ENCODE measurements around the gene NCCRP1. TPM values are rescaled to one million over a fixed set of nuclear protein-coding genes. Genes with fewer than 3 reads are reported as not detected.

The NCCRP1 gene
- polyA plus RNA-seq, 1 of the 3 experiments (the other 2 are of a cell fraction), result not detected

DNA sequence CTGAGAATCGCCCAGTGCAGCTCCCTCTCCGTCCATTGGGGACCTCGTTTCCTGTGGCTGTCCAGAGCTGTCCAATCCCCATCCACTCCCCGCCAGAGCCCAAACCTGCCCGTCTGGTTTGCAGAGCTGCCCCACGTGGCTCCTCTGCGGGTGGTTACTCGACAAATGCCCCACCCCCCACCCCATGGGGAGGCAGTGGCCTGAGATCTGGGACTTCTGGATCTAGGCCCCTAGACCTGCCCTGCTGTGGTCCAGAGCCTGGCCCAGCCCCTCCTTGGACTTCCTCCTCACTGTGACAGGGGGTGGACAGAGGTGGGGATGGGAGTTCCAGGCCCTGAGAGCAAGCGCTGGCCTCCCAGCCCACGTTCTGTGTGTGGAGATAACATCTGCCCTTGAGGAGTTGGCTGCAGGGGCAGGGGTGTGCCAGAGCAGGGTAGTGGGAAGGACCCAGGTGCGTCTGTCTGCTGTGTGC lies 42.1 kb upstream of the NCCRP1 start:
- Histone ChIP-seq H3K27me3 (ENCODE audit: insufficient read depth) (no peaks in the 10 kb centered on the region), H2AFZ (ENCODE audit: low read depth) (no peak overlapping the region), H3K9me2 (no peaks in the 10 kb centered on the region), H3K4me1 (ENCODE audit: control insufficient read depth in 1 of 2, insufficient read depth in 2 of 2, low read depth in 1 of 2, low read length in 1 of 2) (peaks cover 0 to 46% of the 10 kb centered on the region in 2 experiments; a peak in 1 of 4 replicates), H3K4me2 (no peak overlapping the region), H3K4me3 (ENCODE audit: low read depth in 2 of 2, low read length in 1 of 2) (no peak overlapping the region), H3F3A (replicated peaks; ENCODE audit: insufficient read depth) (no peaks in the 10 kb centered on the region), H3K9ac (no peak overlapping the region), H3K36me3 (replicated peaks in 1 of 2; ENCODE audit: control insufficient read depth in 1 of 2, insufficient read depth in 2 of 2, low read length in 1 of 2) (no peaks in the 10 kb centered on the region), H3K9me3 (no peaks in the 10 kb centered on the region), H3K79me2 (ENCODE audit: insufficient read depth) (peaks cover 85% of the 10 kb centered on the region), H3K27ac (ENCODE audit: low read depth in 2 of 2, low read length in 1 of 2) (peak overlapping the region in 1 of 2 experiments; percentile 3; a peak in 1 of 4 replicates), H4K20me1 (ENCODE audit: insufficient read depth) (peaks cover 47% of the 10 kb centered on the region)
- WGBS (ENCODE audit: low lambda C conversion rate), result 78% methylated on average over 10 of the region's 11 CpGs
- POLR2A ChIA-PET, result no interaction called here
- DNase-seq, result peak; percentile 75
- TF ChIP-seq RCOR1 (IDR thresholded peaks at IDR 0.05; ENCODE audit: low read length) (no peak), RXRA (IDR thresholded peaks at IDR 0.05; ENCODE audit: borderline replicate concordance, low read depth) (no peak), FOXJ3 (CRISPR knock-in tag; IDR thresholded peaks at IDR 0.05) (no peak), SIN3A (IDR thresholded peaks at IDR 0.05; ENCODE audit: borderline replicate concordance, low read depth, low read length) (no peak), GATA2 (CRISPR knock-in tag; IDR thresholded peaks at IDR 0.05) (peak; percentile 57)
- CTCF ChIA-PET, result interaction anchor here (1.0 to 3.0 kb wide), 4 partner anchors 9 to 34 kb away, joined by 3 to 16 read pairs (median 5); no protein-coding TSS in a partner anchor

GRCh38 chr19:39155114-39155700 lies 41.6 kb upstream of the NCCRP1 start:
- Histone ChIP-seq H2AFZ (ENCODE audit: low read depth) (no peak overlapping the region), H3K79me2 (ENCODE audit: insufficient read depth) (peaks cover 85% of the 10 kb centered on the region; the same call in 1 of the 2 replicates), H3F3A (replicated peaks; ENCODE audit: insufficient read depth) (no peaks in the 10 kb centered on the region), H3K9me3 (no peaks in the 10 kb centered on the region), H3K9me2 (no peaks in the 10 kb centered on the region), H3K27me3 (ENCODE audit: insufficient read depth) (no peaks in the 10 kb centered on the region), H3K4me3 (ENCODE audit: low read depth in 2 of 2, low read length in 1 of 2) (no peak overlapping the region), H4K20me1 (ENCODE audit: insufficient read depth) (peaks cover 51% of the 10 kb centered on the region), H3K36me3 (replicated peaks in 1 of 2; ENCODE audit: control insufficient read depth in 1 of 2, insufficient read depth in 2 of 2, low read length in 1 of 2) (no peaks in the 10 kb centered on the region), H3K9ac (no peak overlapping the region), H3K4me2 (no peak overlapping the region), H3K4me1 (ENCODE audit: control insufficient read depth in 1 of 2, insufficient read depth in 2 of 2, low read depth in 1 of 2, low read length in 1 of 2) (peaks cover 0 to 52% of the 10 kb centered on the region in 2 experiments; a peak in 1 of 4 replicates), H3K27ac (ENCODE audit: low read depth in 2 of 2, low read length in 1 of 2) (peak overlapping the region in 1 of 2 experiments; percentile 0; a peak in 1 of 4 replicates)
- CTCF ChIA-PET, result interaction anchor here (1.8 to 3.0 kb wide), 2 partner anchors 10 to 33 kb away, joined by 7 to 16 read pairs; no protein-coding TSS in a partner anchor
- 91% methylated on average over 9 of the region's 11 CpGs for WGBS (ENCODE audit: low lambda C conversion rate)
- no peak for DNase-seq
- TF ChIP-seq RCOR1 (IDR thresholded peaks at IDR 0.05; ENCODE audit: low read length) (no peak), GABPA (IDR thresholded peaks at IDR 0.05; ENCODE audit: low read depth) (no peak), FOXJ3 (CRISPR knock-in tag; IDR thresholded peaks at IDR 0.05) (no peak)
- POLR2A ChIA-PET, result no interaction called here

- WGBS (ENCODE audit: low lambda C conversion rate), result 93% methylated on average over 12 of the region's 15 CpGs
- Histone ChIP-seq H3K9me3 (no peaks in the 10 kb centered on the region), H3K4me2 (no peak overlapping the region), H3K4me3 (ENCODE audit: low read depth in 2 of 2, low read length in 1 of 2) (no peak overlapping the region), H3K36me3 (replicated peaks in 1 of 2; ENCODE audit: control insufficient read depth in 1 of 2, insufficient read depth in 2 of 2, low read length in 1 of 2) (no peaks in the 10 kb centered on the region), H3K27me3 (ENCODE audit: insufficient read depth) (no peaks in the 10 kb centered on the region), H3K4me1 (ENCODE audit: control insufficient read depth in 1 of 2, insufficient read depth in 2 of 2, low read depth in 1 of 2, low read length in 1 of 2) (peaks cover 0 to 56% of the 10 kb centered on the region in 2 experiments; a peak in 1 of 4 replicates), H3K27ac (ENCODE audit: low read depth in 2 of 2, low read length in 1 of 2) (no peak overlapping the region; a peak in 1 of 4 replicates), H3K9me2 (no peaks in the 10 kb centered on the region), H2AFZ (ENCODE audit: low read depth) (no peak overlapping the region), H3K9ac (no peak overlapping the region), H3F3A (replicated peaks; ENCODE audit: insufficient read depth) (no peaks in the 10 kb centered on the region), H3K79me2 (ENCODE audit: insufficient read depth) (peaks cover 81% of the 10 kb centered on the region; the same call in 1 of the 2 replicates), H4K20me1 (ENCODE audit: insufficient read depth) (peaks cover 56% of the 10 kb centered on the region)
- no peak for DNase-seq
- POLR2A ChIA-PET, result no interaction called here
- no peak for TF ChIP-seq FOXJ3 (CRISPR knock-in tag; IDR thresholded peaks at IDR 0.05)
- TF ChIP-seq JUND (IDR thresholded peaks at IDR 0.05), result no peak
- TF ChIP-seq SIN3A (IDR thresholded peaks at IDR 0.05; ENCODE audit: borderline replicate concordance, low read depth, low read length), result no peak
- no peak for TF ChIP-seq GABPA (IDR thresholded peaks at IDR 0.05; ENCODE audit: low read depth)
- TF ChIP-seq MAX (IDR thresholded peaks at IDR 0.05; ENCODE audit: low read depth), result no peak
- TF ChIP-seq EP300 (IDR thresholded peaks at IDR 0.05; ENCODE audit: borderline replicate concordance in 1 of 2, low read depth in 1 of 2, low read length in 1 of 2), result no peak
- TF ChIP-seq EZH2phosphoT487 (IDR thresholded peaks at IDR 0.05; ENCODE audit: borderline replicate concordance, low read depth), result no peak
- TF ChIP-seq ELF1 (IDR thresholded peaks at IDR 0.05), result no peak
- no peak for TF ChIP-seq PBX3 (IDR thresholded peaks at IDR 0.05)
- TF ChIP-seq SMC3 (IDR thresholded peaks at IDR 0.05; ENCODE audit: low read depth, low read length), result no peak
- no peak for TF ChIP-seq NRF1 (IDR thresholded peaks at IDR 0.05; ENCODE audit: low read depth, low read length)
- TF ChIP-seq FOXM1 (IDR thresholded peaks at IDR 0.05; ENCODE audit: low read depth), result no peak
- CTCF ChIA-PET, result interaction anchor here (1.8 to 3.0 kb wide), 2 partner anchors 10 to 33 kb away, joined by 7 to 16 read pairs; no protein-coding TSS in a partner anchor
These were observed 41.0 kb upstream of the NCCRP1 start for GRCh38 chr19:39155741-39156140.
